ENCODE results near the gene GUCY1A1.

GUCY1A1 gene

DNA sequence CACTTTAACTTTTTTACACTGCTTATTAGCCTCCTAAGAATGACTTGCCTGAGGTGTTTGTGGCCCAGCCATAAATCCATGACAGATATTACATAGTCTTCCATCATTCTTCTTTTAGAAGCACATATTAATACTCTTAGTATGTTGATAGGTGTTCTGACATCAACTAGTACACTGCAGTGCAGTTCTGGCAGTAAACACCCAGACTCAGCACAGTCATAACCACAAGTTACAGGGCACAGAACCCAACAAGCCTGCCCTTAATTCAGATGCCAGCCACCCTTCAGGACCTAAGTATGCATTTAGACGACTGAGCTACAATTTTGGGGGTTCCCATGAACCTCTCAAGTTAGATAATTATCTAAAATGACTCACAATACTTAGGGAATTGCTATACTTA is 55.7 kb downstream of the GUCY1A1 start:
- Histone ChIP-seq H3K9me3 (ENCODE audit: severe bottlenecking) (no peaks in the 10 kb centered on the region), H3K27ac (ENCODE audit: poor library complexity, severe bottlenecking) (no peak overlapping the region), H3K36me3 (ENCODE audit: low read depth) (no peaks in the 10 kb centered on the region), H3K4me3 (ENCODE audit: severe bottlenecking) (no peak overlapping the region), H3K4me1 (ENCODE audit: insufficient read depth, poor library complexity, severe bottlenecking) (no peaks in the 10 kb centered on the region), H3K27me3 (ENCODE audit: insufficient read depth, poor library complexity, severe bottlenecking) (no peaks in the 10 kb centered on the region)
- no peak for DNase-seq (ENCODE audit: low spot score)
- ATAC-seq (ENCODE audit: low read depth): no peak
- TF ChIP-seq, protein P1, sequence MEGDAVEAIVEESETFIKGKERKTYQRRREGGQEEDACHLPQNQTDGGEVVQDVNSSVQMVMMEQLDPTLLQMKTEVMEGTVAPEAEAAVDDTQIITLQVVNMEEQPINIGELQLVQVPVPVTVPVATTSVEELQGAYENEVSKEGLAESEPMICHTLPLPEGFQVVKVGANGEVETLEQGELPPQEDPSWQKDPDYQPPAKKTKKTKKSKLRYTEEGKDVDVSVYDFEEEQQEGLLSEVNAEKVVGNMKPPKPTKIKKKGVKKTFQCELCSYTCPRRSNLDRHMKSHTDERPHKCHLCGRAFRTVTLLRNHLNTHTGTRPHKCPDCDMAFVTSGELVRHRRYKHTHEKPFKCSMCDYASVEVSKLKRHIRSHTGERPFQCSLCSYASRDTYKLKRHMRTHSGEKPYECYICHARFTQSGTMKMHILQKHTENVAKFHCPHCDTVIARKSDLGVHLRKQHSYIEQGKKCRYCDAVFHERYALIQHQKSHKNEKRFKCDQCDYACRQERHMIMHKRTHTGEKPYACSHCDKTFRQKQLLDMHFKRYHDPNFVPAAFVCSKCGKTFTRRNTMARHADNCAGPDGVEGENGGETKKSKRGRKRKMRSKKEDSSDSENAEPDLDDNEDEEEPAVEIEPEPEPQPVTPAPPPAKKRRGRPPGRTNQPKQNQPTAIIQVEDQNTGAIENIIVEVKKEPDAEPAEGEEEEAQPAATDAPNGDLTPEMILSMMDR (IDR thresholded peaks at IDR 0.05; ENCODE audit: poor library complexity, severe bottlenecking): no peak

DNA sequence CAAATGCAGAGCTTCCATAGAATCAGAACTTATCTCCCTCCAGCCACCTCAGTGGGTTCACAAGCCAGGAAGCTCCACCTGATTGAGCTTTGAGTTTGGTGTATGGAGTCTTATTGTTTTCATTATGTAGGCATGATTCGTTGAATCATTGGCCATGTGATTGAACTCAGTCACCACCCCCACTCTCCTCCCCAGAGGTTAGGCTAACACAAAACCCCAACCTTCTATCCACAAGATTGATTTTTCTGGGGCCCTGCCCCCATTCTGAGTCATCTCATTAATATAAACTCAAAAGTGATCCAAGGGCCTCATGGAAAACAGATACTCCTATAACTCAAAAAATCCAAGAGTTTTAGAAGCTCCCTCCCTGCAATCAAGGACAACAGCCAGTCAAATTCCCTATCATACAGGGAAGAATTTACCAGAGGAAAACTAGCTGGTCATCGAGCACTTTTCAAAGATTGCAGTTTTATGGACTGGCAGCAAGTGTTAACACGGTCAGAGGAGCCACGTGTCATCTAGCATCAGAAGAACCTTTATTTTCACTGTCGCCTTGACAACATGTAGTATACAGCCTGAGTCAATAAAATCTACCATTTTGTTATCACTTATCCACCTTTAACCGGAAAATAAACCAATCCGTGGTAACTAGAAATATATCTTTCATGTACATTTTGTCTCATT is 56.3 kb downstream of the GUCY1A1 start:
- TF ChIP-seq, protein P1 (IDR thresholded peaks at IDR 0.05; ENCODE audit: poor library complexity, severe bottlenecking): no peak
- no peak for ATAC-seq (ENCODE audit: low read depth)
- Histone ChIP-seq H3K36me3 (ENCODE audit: low read depth) (no peaks in the 10 kb centered on the region), H3K27ac (ENCODE audit: poor library complexity, severe bottlenecking) (no peak overlapping the region), H3K4me3 (ENCODE audit: severe bottlenecking) (no peak overlapping the region), H3K9me3 (ENCODE audit: severe bottlenecking) (no peaks in the 10 kb centered on the region), H3K27me3 (ENCODE audit: insufficient read depth, poor library complexity, severe bottlenecking) (no peaks in the 10 kb centered on the region), H3K4me1 (ENCODE audit: insufficient read depth, poor library complexity, severe bottlenecking) (no peaks in the 10 kb centered on the region)
- DNase-seq (ENCODE audit: low spot score): no peak

DNA sequence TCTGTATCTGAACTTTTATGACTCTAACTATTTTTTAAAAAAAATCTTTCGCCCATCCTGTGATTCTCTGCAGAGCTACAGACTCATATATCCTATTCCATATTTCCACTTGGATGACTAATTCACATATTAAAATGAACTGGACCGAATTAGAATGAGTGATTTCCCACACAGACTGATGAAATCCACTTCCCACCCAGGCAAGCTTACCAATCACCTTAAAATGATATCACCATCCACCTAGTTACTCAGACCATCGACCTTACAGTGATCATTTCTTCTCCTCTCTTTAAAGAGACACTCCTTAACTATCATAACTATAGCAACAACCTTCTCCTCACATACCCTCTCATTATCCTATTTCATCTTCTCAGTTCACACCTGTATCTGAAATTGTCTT is 58.1 kb downstream of the GUCY1A1 start:
- no peaks in the 10 kb centered on the region for H3K27me3 ChIP-seq (ENCODE audit: insufficient read depth, poor library complexity, severe bottlenecking)
- DNase-seq (ENCODE audit: low spot score) (no peak), ATAC-seq (ENCODE audit: low read depth) (no peak)
- no peaks in the 10 kb centered on the region for H3K36me3 ChIP-seq (ENCODE audit: low read depth)
- H3K27ac ChIP-seq (ENCODE audit: poor library complexity, severe bottlenecking): no peak overlapping the region
- H3K4me1 ChIP-seq (ENCODE audit: insufficient read depth, poor library complexity, severe bottlenecking): no peaks in the 10 kb centered on the region
- no peak overlapping the region for H3K4me3 ChIP-seq (ENCODE audit: severe bottlenecking)
- TF ChIP-seq, protein P1 (IDR thresholded peaks at IDR 0.05; ENCODE audit: poor library complexity, severe bottlenecking): no peak
- H3K9me3 ChIP-seq (ENCODE audit: severe bottlenecking): no peaks in the 10 kb centered on the region

DNA sequence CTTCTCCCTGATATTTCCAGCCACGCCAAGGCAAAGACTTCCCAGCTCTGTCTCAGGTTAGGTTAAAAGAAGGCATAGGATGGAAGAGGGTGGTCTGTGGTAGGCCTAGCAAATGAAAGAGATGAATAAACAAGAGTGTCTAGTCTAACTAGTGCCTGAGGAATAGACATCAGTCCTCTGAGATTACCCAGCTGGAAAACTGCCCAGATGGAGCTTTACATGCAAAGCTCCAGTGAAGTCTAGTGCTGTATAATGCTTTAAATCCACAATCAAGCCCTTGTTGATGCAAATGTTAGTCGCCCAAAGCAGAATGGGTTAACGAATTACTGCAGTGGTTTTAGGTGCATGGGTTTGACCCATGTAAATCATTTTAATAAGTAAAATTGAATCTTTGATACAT is 67.4 kb downstream of the GUCY1A1 start:
- H3K9me3 ChIP-seq (ENCODE audit: severe bottlenecking): no peaks in the 10 kb centered on the region
- H3K27me3 ChIP-seq (ENCODE audit: insufficient read depth, poor library complexity, severe bottlenecking): no peaks in the 10 kb centered on the region
- no peak overlapping the region for H3K4me3 ChIP-seq (ENCODE audit: severe bottlenecking)
- TF ChIP-seq, protein P1 (IDR thresholded peaks at IDR 0.05; ENCODE audit: poor library complexity, severe bottlenecking): no peak
- no peak overlapping the region for H3K27ac ChIP-seq (ENCODE audit: poor library complexity, severe bottlenecking)
- no peaks in the 10 kb centered on the region for H3K4me1 ChIP-seq (ENCODE audit: insufficient read depth, poor library complexity, severe bottlenecking)
- DNase-seq (ENCODE audit: low spot score): no peak
- no peaks in the 10 kb centered on the region for H3K36me3 ChIP-seq (ENCODE audit: low read depth)
- no peak for ATAC-seq (ENCODE audit: low read depth)

DNA sequence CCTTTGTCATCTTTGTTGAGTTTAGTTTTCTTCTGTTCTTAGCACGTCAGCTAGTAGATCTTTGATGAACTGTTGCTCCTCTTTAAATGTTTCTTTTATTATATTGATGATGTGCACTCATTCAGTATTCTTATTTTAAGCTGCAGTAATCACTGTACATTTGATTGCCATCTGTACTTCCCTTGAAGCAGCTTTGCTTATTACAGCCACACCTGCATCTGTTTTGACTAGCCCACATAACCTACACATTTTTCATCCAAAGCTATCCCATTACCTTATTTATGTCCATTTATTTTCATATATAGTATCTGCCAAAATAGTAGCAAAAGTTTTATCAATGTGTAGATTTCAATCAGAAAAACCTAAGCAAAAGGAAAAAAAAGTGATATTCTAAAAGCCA is 68.3 kb downstream of the GUCY1A1 start:
- Histone ChIP-seq H3K4me3 (ENCODE audit: severe bottlenecking) (no peak overlapping the region), H3K36me3 (ENCODE audit: low read depth) (no peaks in the 10 kb centered on the region), H3K27ac (ENCODE audit: poor library complexity, severe bottlenecking) (no peak overlapping the region), H3K9me3 (ENCODE audit: severe bottlenecking) (no peaks in the 10 kb centered on the region), H3K4me1 (ENCODE audit: insufficient read depth, poor library complexity, severe bottlenecking) (no peaks in the 10 kb centered on the region), H3K27me3 (ENCODE audit: insufficient read depth, poor library complexity, severe bottlenecking) (no peaks in the 10 kb centered on the region)
- DNase-seq (ENCODE audit: low spot score): no peak
- TF ChIP-seq, protein P1 (IDR thresholded peaks at IDR 0.05; ENCODE audit: poor library complexity, severe bottlenecking): no peak
- no peak for ATAC-seq (ENCODE audit: low read depth)

Data from RWPE2 (cell line).